ENCODE measurements around the gene ISOC1. TPM values are rescaled to one million over a fixed set of nuclear protein-coding genes. Genes with fewer than 3 reads are reported as not detected.

Gene ISOC1
- 13.5 and 23.5 TPM in 2 replicates for total RNA-seq

GRCh38 chr5:129094087-129094923 is at the start of gene ISOC1:
ISOC1 (plus strand) TSS chr5:129094749; CDS start chr5:129094767, 18 bp downstream.

Small RNA genes within 50 kb of the gene (small RNA-seq; reads per million reads assigned to genes)
- gene MIR4633, result not detected

Other genes with a start within 250 kb of the ISOC1 start
- gene SLC27A6, start 129.3 kb upstream of the ISOC1 start, total RNA-seq, result under 0.01 and 0.76 TPM in 2 replicates

All from articular chondrocyte of knee joint (primary cell).